ENCODE data around the gene GPSM1. TPM values are rescaled to one million over a fixed set of nuclear protein-coding genes. Genes with fewer than 3 reads are reported as not detected.

Gene GPSM1
- total and polyA plus RNA-seq, 4 donors, result 0.11 to 2.9 (median 1.6) TPM

DNA sequence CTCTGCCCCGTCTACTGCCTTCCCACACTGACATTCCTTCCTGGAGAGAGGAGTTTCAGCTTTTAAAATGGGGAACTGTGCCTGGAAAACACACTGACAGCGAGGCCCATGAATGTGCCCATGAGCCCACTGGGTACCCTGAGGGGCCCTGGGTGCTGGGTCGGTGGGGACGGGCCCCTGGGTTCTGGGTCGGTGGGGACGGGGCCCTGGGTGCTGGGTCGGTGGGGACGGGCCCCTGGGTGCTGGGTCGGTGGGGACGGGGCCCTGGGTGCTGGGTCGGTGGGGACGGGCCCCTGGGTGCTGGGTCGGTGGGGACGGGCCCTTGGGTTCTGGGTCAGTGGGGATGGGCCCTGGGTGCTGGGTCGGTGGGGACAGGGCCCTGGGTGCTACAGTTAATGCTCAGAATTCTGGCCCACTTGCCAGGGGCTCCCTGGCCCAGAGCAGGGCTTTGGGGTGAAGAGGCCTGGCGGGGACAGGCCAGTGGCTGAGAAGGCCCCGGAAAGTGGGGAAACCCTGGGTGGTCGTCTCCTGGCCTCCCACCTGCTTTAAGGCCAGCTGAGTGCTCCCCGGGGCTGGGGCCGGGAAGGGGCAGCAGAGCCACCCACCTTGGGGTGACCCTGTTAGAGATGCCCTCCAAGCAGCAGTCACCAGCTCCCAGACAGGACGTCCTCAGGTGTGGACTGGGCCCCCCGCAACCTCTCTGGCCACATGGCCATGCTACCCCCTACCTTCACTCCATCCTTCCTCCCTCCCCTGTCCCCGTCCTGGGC lies 2.5 kb downstream of the GPSM1 start:
- DNase-seq (ENCODE audit: low spot score), result no peak
- Histone ChIP-seq H3K36me3 (ENCODE audit: control insufficient read depth in 4 of 4, insufficient read depth in 3 of 4, low read depth in 1 of 4, low read length in 3 of 4) (no peaks in the 10 kb centered on the region), H3K4me1 (ENCODE audit: control insufficient read depth in 4 of 4, insufficient read depth in 4 of 4, low read length in 3 of 4) (peaks cover 0 to 12% (median under 1%) of the 10 kb centered on the region in 4 donors), H3K4me3 (ENCODE audit: low read depth in 1 of 3, low read length in 3 of 3) (no peak overlapping the region), H3K9ac (ENCODE audit: low read depth in 1 of 2, low read length in 2 of 2) (no peak overlapping the region), H3K9me3 (ENCODE audit: control insufficient read depth in 4 of 4, low read length in 3 of 4) (no peaks in the 10 kb centered on the region), H3K27ac (ENCODE audit: low read depth in 1 of 2, low read length in 2 of 2) (no peak overlapping the region), H3K27me3 (ENCODE audit: control insufficient read depth in 4 of 4, insufficient read depth in 4 of 4, low read length in 3 of 4) (no peaks in the 10 kb centered on the region)
- TF ChIP-seq GABPA (IDR thresholded peaks at IDR 0.05 in 1 of 2, conservative IDR thresholded peaks at IDR 0.05 in 1 of 2) (no peak), SP1 (IDR thresholded peaks at IDR 0.05) (no peak), EGR1 (IDR thresholded peaks at IDR 0.05; ENCODE audit: low read depth in 2 of 2) (no peak), FOXA1 (IDR thresholded peaks at IDR 0.05) (no peak), NR2F2 (IDR thresholded peaks at IDR 0.05) (no peak), HNF4A (conservative IDR thresholded peaks at IDR 0.05) (no peak), HNF4G (IDR thresholded peaks at IDR 0.05) (no peak), RXRA (IDR thresholded peaks at IDR 0.05) (no peak)
- TF ChIP-seq, protein P1, sequence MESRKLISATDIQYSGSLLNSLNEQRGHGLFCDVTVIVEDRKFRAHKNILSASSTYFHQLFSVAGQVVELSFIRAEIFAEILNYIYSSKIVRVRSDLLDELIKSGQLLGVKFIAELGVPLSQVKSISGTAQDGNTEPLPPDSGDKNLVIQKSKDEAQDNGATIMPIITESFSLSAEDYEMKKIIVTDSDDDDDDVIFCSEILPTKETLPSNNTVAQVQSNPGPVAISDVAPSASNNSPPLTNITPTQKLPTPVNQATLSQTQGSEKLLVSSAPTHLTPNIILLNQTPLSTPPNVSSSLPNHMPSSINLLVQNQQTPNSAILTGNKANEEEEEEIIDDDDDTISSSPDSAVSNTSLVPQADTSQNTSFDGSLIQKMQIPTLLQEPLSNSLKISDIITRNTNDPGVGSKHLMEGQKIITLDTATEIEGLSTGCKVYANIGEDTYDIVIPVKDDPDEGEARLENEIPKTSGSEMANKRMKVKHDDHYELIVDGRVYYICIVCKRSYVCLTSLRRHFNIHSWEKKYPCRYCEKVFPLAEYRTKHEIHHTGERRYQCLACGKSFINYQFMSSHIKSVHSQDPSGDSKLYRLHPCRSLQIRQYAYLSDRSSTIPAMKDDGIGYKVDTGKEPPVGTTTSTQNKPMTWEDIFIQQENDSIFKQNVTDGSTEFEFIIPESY (IDR thresholded peaks at IDR 0.05), result no peak
- 93% methylated on average over 23 of the region's 23 CpGs for WGBS

DNA sequence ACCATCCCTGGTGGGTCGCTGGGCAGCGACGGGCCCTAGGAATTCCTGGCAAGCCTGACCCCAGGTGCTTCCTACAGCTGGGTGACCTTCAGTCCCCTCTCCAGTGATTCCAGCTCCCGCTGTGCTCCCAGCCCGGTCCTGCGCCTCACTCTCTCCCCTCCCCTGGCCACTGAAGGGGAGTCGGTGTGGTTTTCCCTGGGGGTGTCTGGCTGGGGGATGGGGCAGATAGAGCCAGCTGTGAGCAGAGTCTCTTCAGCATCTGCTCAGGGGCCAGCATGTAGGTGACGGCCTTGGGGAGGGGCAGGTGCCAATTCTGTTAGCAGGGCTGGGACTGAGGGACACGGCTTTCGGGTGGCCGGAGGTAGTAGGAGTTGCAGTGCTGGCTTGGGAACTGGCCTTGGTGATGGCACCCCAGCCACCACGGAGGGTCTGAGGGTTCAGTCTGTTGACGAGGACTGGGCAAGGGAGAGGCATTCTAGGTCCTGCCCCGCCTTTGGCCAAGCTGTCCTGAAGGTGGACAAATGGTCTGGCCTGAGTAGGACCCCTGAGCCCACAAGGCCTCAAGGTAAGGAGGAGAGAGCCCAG lies 3.2 kb downstream of the GPSM1 start:
- 84% methylated on average over 14 of the region's 14 CpGs for WGBS
- peaks cover 0 to 12% (median under 1%) of the 10 kb centered on the region in 4 donors for H3K4me1 ChIP-seq (ENCODE audit: control insufficient read depth in 4 of 4, insufficient read depth in 4 of 4, low read length in 3 of 4)
- no peak overlapping the region for H3K4me3 ChIP-seq (ENCODE audit: low read depth in 1 of 3, low read length in 3 of 3)
- no peaks in the 10 kb centered on the region for H3K27me3 ChIP-seq (ENCODE audit: control insufficient read depth in 4 of 4, insufficient read depth in 4 of 4, low read length in 3 of 4)
- H3K27ac ChIP-seq (ENCODE audit: low read depth in 1 of 2, low read length in 2 of 2), result no peak overlapping the region
- DNase-seq (ENCODE audit: low spot score), result no peak
- H3K9ac ChIP-seq (ENCODE audit: low read depth in 1 of 2, low read length in 2 of 2), result no peak overlapping the region
- no peaks in the 10 kb centered on the region for H3K9me3 ChIP-seq (ENCODE audit: control insufficient read depth in 4 of 4, low read length in 3 of 4)
- TF ChIP-seq, protein P2, sequence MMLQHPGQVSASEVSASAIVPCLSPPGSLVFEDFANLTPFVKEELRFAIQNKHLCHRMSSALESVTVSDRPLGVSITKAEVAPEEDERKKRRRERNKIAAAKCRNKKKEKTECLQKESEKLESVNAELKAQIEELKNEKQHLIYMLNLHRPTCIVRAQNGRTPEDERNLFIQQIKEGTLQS (IDR thresholded peaks at IDR 0.05), result no peak
- no peak for TF ChIP-seq SP1 (IDR thresholded peaks at IDR 0.05)
- TF ChIP-seq, protein P3, sequence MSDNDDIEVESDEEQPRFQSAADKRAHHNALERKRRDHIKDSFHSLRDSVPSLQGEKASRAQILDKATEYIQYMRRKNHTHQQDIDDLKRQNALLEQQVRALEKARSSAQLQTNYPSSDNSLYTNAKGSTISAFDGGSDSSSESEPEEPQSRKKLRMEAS (IDR thresholded peaks at IDR 0.05), result no peak
- TF ChIP-seq RAD21 (IDR thresholded peaks at IDR 0.05), result no peak
- no peak for TF ChIP-seq HNF4G (IDR thresholded peaks at IDR 0.05)
- TF ChIP-seq, protein P4, sequence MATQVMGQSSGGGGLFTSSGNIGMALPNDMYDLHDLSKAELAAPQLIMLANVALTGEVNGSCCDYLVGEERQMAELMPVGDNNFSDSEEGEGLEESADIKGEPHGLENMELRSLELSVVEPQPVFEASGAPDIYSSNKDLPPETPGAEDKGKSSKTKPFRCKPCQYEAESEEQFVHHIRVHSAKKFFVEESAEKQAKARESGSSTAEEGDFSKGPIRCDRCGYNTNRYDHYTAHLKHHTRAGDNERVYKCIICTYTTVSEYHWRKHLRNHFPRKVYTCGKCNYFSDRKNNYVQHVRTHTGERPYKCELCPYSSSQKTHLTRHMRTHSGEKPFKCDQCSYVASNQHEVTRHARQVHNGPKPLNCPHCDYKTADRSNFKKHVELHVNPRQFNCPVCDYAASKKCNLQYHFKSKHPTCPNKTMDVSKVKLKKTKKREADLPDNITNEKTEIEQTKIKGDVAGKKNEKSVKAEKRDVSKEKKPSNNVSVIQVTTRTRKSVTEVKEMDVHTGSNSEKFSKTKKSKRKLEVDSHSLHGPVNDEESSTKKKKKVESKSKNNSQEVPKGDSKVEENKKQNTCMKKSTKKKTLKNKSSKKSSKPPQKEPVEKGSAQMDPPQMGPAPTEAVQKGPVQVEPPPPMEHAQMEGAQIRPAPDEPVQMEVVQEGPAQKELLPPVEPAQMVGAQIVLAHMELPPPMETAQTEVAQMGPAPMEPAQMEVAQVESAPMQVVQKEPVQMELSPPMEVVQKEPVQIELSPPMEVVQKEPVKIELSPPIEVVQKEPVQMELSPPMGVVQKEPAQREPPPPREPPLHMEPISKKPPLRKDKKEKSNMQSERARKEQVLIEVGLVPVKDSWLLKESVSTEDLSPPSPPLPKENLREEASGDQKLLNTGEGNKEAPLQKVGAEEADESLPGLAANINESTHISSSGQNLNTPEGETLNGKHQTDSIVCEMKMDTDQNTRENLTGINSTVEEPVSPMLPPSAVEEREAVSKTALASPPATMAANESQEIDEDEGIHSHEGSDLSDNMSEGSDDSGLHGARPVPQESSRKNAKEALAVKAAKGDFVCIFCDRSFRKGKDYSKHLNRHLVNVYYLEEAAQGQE (IDR thresholded peaks at IDR 0.05), result no peak
- no peak for TF ChIP-seq JUND (IDR thresholded peaks at IDR 0.05)
- TF ChIP-seq, protein P1 (IDR thresholded peaks at IDR 0.05), result no peak
- TF ChIP-seq FOXA2 (IDR thresholded peaks at IDR 0.05), result no peak
- TF ChIP-seq FOXA1 (IDR thresholded peaks at IDR 0.05), result no peak
- no peak for TF ChIP-seq HNF4A (conservative IDR thresholded peaks at IDR 0.05)
- TF ChIP-seq, protein P5, sequence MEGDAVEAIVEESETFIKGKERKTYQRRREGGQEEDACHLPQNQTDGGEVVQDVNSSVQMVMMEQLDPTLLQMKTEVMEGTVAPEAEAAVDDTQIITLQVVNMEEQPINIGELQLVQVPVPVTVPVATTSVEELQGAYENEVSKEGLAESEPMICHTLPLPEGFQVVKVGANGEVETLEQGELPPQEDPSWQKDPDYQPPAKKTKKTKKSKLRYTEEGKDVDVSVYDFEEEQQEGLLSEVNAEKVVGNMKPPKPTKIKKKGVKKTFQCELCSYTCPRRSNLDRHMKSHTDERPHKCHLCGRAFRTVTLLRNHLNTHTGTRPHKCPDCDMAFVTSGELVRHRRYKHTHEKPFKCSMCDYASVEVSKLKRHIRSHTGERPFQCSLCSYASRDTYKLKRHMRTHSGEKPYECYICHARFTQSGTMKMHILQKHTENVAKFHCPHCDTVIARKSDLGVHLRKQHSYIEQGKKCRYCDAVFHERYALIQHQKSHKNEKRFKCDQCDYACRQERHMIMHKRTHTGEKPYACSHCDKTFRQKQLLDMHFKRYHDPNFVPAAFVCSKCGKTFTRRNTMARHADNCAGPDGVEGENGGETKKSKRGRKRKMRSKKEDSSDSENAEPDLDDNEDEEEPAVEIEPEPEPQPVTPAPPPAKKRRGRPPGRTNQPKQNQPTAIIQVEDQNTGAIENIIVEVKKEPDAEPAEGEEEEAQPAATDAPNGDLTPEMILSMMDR (IDR thresholded peaks at IDR 0.05; ENCODE audit: low read depth, low read length, missing input control), result no peak
- no peak for TF ChIP-seq GABPA (IDR thresholded peaks at IDR 0.05 in 1 of 2, conservative IDR thresholded peaks at IDR 0.05 in 1 of 2)
- no peak for TF ChIP-seq YY1 (IDR thresholded peaks at IDR 0.05)
- no peak for TF ChIP-seq RXRA (IDR thresholded peaks at IDR 0.05)
- no peak for TF ChIP-seq EGR1 (IDR thresholded peaks at IDR 0.05; ENCODE audit: low read depth in 2 of 2)
- no peak for TF ChIP-seq NR2F2 (IDR thresholded peaks at IDR 0.05)
- TF ChIP-seq TAF1 (conservative IDR thresholded peaks at IDR 0.05), result no peak
- no peaks in the 10 kb centered on the region for H3K36me3 ChIP-seq (ENCODE audit: control insufficient read depth in 4 of 4, insufficient read depth in 3 of 4, low read depth in 1 of 4, low read length in 3 of 4)

Data from liver (tissue), 9 donors.